ENCODE results near the gene ALG12.

ALG12 gene

DNA sequence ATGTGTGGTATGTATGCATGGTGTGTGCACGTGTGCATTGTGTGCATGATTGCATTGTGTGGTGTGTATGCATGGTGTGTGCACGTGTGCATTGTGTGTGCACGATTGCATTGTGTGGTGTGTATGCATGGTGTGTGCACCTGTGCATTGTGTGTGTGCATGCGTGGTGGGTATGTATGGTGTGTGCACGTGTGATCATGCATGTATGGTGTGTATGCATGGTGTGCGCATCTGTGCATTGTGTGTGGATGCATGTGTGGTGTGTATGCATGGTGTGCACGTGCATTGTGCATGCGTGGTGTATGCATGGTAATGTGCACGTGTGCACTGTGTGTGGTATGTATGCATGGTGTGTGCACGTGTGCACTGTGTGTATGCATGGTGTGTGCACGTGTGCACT lies 16.8 kb downstream of the ALG12 start:
- Histone ChIP-seq H3K9me3 (ENCODE audit: control insufficient read depth in 1 of 2, low read length in 2 of 2) (peaks cover 0 to 2% of the 10 kb centered on the region in 2 donors), H3K36me3 (ENCODE audit: control insufficient read depth in 1 of 2, insufficient read depth in 2 of 2, low read length in 2 of 2) (peaks cover 15 to 37% of the 10 kb centered on the region in 2 donors), H3K4me1 (ENCODE audit: control insufficient read depth in 1 of 2, insufficient read depth in 2 of 2, low read length in 2 of 2) (no peaks in the 10 kb centered on the region), H3K27me3 (ENCODE audit: low read depth, low read length) (no peaks in the 10 kb centered on the region), H3K27ac (ENCODE audit: low read length) (no peak overlapping the region), H3K4me3 (ENCODE audit: low read depth in 1 of 2, low read length in 2 of 2) (no peak overlapping the region)

DNA sequence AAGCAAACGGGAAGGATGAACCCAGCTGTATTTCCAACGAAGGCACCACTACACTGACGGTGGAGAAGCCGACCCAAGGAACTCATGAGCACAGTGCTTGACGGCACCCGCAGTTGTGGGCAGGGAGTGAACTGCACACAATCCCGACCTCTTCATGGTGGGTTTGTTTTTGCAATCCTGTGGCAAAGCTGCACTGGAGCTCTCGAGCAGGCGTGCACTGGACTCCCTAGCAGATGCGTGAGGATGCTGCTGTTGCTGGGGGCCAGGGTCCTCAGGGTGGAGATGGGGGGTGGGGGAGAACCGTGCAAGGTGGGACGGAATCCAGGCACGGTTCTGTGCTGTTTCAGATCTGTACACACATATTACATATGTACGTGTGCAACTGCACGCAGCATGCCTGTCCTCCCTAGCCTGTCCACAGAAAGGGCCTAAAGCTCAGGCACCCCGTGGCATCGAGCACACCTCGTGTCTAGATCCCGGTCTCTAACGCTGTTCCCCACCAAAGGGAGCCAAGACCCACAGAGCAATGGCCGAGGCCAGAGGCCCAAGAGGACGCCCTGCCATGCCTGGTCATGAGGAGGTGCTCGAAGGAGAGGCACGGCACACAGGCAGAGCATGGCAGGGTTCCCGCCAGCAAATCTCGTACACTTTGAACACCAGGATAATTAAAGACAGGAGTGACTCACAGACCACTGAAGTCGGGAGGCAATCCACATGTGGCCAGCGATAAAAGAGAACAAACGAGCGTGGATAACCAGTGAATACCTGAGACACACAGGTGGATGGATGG lies 17.6 kb downstream of the ALG12 start:
- Histone ChIP-seq H3K4me3 (ENCODE audit: low read depth in 1 of 2, low read length in 2 of 2) (no peak overlapping the region), H3K36me3 (ENCODE audit: control insufficient read depth in 1 of 2, insufficient read depth in 2 of 2, low read length in 2 of 2) (peaks cover 12 to 29% of the 10 kb centered on the region in 2 donors), H3K27me3 (ENCODE audit: low read depth, low read length) (no peaks in the 10 kb centered on the region), H3K4me1 (ENCODE audit: control insufficient read depth in 1 of 2, insufficient read depth in 2 of 2, low read length in 2 of 2) (no peaks in the 10 kb centered on the region), H3K9me3 (ENCODE audit: control insufficient read depth in 1 of 2, low read length in 2 of 2) (peaks cover 0 to 2% of the 10 kb centered on the region in 2 donors), H3K27ac (ENCODE audit: low read length) (no peak overlapping the region)

DNA sequence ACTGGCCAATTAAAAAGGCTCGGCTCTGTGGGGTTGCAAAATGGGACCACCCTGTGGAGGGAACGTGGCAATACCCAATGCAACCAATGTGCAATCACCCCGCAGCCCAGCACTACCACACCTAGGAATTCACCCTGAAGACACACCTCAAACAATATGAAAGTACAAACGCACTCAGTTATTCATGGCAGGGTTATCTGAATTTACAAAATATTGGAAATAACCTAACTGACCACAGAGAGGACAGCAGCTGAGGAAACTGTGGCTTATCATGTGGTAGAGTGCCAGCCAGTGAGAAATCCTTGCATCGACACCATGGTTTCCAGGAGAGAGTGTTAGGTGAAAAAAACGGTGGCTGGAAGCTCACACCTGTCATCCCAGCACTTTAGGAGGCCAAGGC lies 18.7 kb downstream of the ALG12 start:
- Histone ChIP-seq H3K27me3 (ENCODE audit: low read depth, low read length) (no peaks in the 10 kb centered on the region), H3K27ac (ENCODE audit: low read length) (no peak overlapping the region), H3K9me3 (ENCODE audit: control insufficient read depth in 1 of 2, low read length in 2 of 2) (peaks cover 0 to 2% of the 10 kb centered on the region in 2 donors), H3K36me3 (ENCODE audit: control insufficient read depth in 1 of 2, insufficient read depth in 2 of 2, low read length in 2 of 2) (peaks cover 12 to 29% of the 10 kb centered on the region in 2 donors), H3K4me3 (ENCODE audit: low read depth in 1 of 2, low read length in 2 of 2) (no peak overlapping the region), H3K4me1 (ENCODE audit: control insufficient read depth in 1 of 2, insufficient read depth in 2 of 2, low read length in 2 of 2) (no peaks in the 10 kb centered on the region)

DNA sequence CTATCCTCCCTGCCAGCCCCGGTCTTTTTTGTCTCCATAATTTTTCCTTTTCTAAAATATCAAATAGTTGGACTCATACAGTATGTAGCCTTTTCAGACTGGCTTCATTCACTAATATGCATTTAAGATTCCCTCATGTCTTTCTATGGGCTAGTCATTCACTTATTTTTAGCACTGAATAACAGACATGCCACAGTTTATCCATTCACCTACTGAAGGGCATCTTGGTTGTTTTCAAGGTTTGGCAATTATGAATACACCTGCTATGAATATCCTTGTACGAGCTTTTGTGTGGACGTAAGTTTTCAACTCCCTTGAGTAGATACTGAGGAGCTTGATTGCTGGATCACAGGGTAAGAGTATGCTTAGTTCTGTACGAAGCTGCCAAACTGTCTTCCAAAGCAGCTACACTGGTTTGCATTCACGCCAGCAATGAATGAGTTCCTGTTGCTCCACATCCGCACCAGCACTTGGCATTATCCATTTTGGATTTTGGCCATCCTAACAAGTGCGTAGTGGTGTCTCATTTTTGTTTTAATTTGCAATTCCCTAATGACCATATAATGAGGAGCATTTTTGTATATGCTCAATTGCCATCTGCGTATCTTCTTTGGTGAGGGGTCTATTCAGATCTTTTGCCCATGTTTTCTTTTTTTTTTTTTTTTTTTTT lies 21.1 kb downstream of the ALG12 start:
- Histone ChIP-seq H3K4me3 (ENCODE audit: low read depth in 1 of 2, low read length in 2 of 2) (no peak overlapping the region), H3K36me3 (ENCODE audit: control insufficient read depth in 1 of 2, insufficient read depth in 2 of 2, low read length in 2 of 2) (peaks cover 7 to 15% of the 10 kb centered on the region in 2 donors), H3K9me3 (ENCODE audit: control insufficient read depth in 1 of 2, low read length in 2 of 2) (peaks cover 0 to 2% of the 10 kb centered on the region in 2 donors), H3K27ac (ENCODE audit: low read length) (no peak overlapping the region), H3K27me3 (ENCODE audit: low read depth, low read length) (no peaks in the 10 kb centered on the region), H3K4me1 (ENCODE audit: control insufficient read depth in 1 of 2, insufficient read depth in 2 of 2, low read length in 2 of 2) (no peaks in the 10 kb centered on the region)

DNA sequence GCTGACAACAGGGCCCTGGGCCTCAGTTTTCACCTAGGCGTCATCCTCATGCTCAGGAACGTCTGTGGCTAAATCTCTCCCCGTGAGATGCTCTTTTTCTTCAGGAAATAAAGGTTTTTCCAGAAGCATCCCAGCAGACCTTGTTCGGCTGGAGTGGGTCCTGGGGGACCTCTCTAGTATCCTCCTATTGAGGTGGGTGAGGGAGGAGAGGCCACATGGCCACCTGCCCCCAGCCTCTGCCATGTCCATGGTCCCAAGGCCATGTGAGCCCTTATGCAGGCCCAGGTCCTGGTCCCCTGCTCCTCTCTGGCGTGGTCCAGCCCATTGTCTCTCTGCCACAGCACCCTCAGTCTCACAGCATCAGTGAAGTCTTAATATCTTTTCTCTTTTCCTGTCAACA lies 22.0 kb downstream of the ALG12 start:
- peaks cover 1 to 7% of the 10 kb centered on the region in 2 donors for H3K36me3 ChIP-seq (ENCODE audit: control insufficient read depth in 1 of 2, insufficient read depth in 2 of 2, low read length in 2 of 2)
- no peaks in the 10 kb centered on the region for H3K27me3 ChIP-seq (ENCODE audit: low read depth, low read length)
- H3K27ac ChIP-seq (ENCODE audit: low read length) = no peak overlapping the region
- peaks cover 0 to 2% of the 10 kb centered on the region in 2 donors for H3K9me3 ChIP-seq (ENCODE audit: control insufficient read depth in 1 of 2, low read length in 2 of 2)
- H3K4me3 ChIP-seq (ENCODE audit: low read depth in 1 of 2, low read length in 2 of 2) = no peak overlapping the region
- no peaks in the 10 kb centered on the region for H3K4me1 ChIP-seq (ENCODE audit: control insufficient read depth in 1 of 2, insufficient read depth in 2 of 2, low read length in 2 of 2)

DNA sequence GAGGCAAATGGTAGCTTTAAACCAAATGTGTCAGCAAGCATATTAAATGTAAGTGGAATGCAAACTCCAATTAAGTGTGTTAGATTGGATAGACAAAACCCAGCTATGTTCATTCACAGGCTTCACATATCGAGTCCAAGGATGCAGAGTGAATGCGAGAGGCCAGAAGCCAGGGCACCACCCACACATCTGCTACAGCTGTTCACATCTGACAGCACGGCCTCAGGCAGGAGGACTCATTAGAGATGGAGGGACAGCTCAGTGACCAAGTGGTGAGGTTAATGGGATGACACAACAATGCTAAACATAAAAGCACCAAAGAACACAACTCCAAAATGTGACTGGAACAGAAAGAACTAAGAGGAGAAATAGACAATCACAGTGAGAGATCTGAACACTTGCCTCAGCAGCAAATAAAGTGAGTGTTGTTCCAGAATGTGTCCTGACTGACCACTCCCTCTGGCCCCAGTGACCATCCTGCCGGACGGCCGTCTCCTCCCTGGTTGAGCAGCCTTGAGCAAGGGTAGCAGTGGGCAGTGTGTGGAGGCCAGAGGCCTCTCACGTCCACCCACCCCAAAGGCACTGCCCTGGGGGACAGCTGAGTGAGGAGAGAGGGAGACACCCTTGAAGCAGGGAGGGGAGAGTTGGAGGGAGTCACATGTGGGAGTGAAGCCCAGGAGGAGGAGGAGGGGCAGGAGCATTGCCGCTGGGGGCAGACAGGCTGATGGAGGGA lies 23.8 kb downstream of the ALG12 start:
- H3K4me1 ChIP-seq (ENCODE audit: control insufficient read depth in 1 of 2, insufficient read depth in 2 of 2, low read length in 2 of 2) = no peaks in the 10 kb centered on the region
- H3K36me3 ChIP-seq (ENCODE audit: control insufficient read depth in 1 of 2, insufficient read depth in 2 of 2, low read length in 2 of 2) = peaks cover 0 to 6% of the 10 kb centered on the region in 2 donors
- H3K4me3 ChIP-seq (ENCODE audit: low read depth in 1 of 2, low read length in 2 of 2) = no peak overlapping the region
- H3K27ac ChIP-seq (ENCODE audit: low read length) = no peak overlapping the region
- H3K27me3 ChIP-seq (ENCODE audit: low read depth, low read length) = no peaks in the 10 kb centered on the region
- H3K9me3 ChIP-seq (ENCODE audit: control insufficient read depth in 1 of 2, low read length in 2 of 2) = peaks cover 0 to 2% of the 10 kb centered on the region in 2 donors

- H3K9me3 ChIP-seq (ENCODE audit: control insufficient read depth in 1 of 2, low read length in 2 of 2) = peaks cover 0 to 2% of the 10 kb centered on the region in 2 donors
- H3K27ac ChIP-seq (ENCODE audit: low read length) = no peak overlapping the region
- no peak overlapping the region for H3K4me3 ChIP-seq (ENCODE audit: low read depth in 1 of 2, low read length in 2 of 2)
- peaks cover 0 to 6% of the 10 kb centered on the region in 2 donors for H3K36me3 ChIP-seq (ENCODE audit: control insufficient read depth in 1 of 2, insufficient read depth in 2 of 2, low read length in 2 of 2)
- no peaks in the 10 kb centered on the region for H3K4me1 ChIP-seq (ENCODE audit: control insufficient read depth in 1 of 2, insufficient read depth in 2 of 2, low read length in 2 of 2)
- H3K27me3 ChIP-seq (ENCODE audit: low read depth, low read length) = no peaks in the 10 kb centered on the region
Observed at GRCh38 chr22:49893025-49893424, 25.2 kb downstream of the ALG12 start.

DNA sequence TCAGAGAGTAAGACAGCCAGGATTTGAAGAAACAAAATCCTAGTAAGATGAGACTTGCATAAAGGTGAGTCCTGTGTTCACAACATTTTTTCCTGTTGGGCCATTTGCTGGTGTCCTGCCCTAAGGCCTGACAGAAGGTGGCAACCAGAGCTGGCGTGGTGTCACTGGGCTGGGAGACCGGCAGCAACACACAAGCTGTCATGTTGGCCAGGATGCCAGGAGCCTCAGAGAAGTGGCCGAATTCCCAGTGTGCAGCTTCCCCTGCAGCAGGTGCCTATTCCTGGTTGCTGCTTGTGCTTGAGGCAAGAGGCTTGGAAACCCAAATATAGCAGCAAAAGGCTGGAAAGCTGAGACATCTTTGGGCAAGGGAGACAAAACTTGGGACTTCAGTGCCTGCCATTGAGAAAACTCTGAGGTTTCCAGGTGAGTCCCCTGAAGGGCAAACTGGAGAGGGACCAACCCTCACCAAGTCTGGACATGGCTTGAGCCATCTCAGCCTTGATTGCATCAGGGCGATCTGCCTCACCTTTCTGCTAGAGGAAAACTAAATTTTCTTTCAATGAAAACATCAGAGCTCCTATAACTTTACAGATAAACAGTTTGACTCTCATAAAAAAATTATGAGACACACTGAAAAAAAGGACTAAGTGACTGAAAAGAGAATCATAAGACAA lies 25.9 kb downstream of the ALG12 start:
- Histone ChIP-seq H3K4me1 (ENCODE audit: control insufficient read depth in 1 of 2, insufficient read depth in 2 of 2, low read length in 2 of 2) (no peaks in the 10 kb centered on the region), H3K27ac (ENCODE audit: low read length) (no peak overlapping the region), H3K36me3 (ENCODE audit: control insufficient read depth in 1 of 2, insufficient read depth in 2 of 2, low read length in 2 of 2) (peaks cover 0 to 6% of the 10 kb centered on the region in 2 donors), H3K9me3 (ENCODE audit: control insufficient read depth in 1 of 2, low read length in 2 of 2) (peaks cover 0 to 2% of the 10 kb centered on the region in 2 donors), H3K4me3 (ENCODE audit: low read depth in 1 of 2, low read length in 2 of 2) (no peak overlapping the region), H3K27me3 (ENCODE audit: low read depth, low read length) (no peaks in the 10 kb centered on the region)

GRCh38 chr22:49889071-49889470 lies 29.2 kb downstream of the ALG12 start:
- Histone ChIP-seq H3K27ac (ENCODE audit: low read length) (no peak overlapping the region), H3K36me3 (ENCODE audit: control insufficient read depth in 1 of 2, insufficient read depth in 2 of 2, low read length in 2 of 2) (peaks cover 18 to 31% of the 10 kb centered on the region in 2 donors), H3K4me1 (ENCODE audit: control insufficient read depth in 1 of 2, insufficient read depth in 2 of 2, low read length in 2 of 2) (no peaks in the 10 kb centered on the region), H3K9me3 (ENCODE audit: control insufficient read depth in 1 of 2, low read length in 2 of 2) (no peaks in the 10 kb centered on the region), H3K4me3 (ENCODE audit: low read depth in 1 of 2, low read length in 2 of 2) (no peak overlapping the region), H3K27me3 (ENCODE audit: low read depth, low read length) (no peaks in the 10 kb centered on the region)

DNA sequence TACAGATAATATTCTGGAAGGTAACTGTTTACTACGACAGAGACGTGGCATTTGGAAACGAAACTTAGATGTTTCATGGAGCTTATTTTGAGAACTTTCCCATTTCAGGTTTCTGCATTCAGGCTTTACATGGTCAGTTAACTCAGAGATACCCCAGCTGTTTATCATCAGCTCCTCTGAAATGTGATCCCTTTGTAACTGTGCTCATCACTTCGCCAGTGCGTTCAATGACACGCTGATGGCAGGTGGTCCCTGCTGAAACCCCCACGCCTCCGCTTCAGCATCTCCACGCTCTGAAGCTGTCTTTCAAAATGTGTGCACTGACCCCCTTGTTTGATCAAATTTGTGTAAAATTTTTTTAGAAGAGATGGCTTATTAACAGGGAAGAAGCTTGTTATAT lies 30.5 kb downstream of the ALG12 start:
- Histone ChIP-seq H3K4me1 (ENCODE audit: control insufficient read depth in 1 of 2, insufficient read depth in 2 of 2, low read length in 2 of 2) (no peaks in the 10 kb centered on the region), H3K27me3 (ENCODE audit: low read depth, low read length) (no peaks in the 10 kb centered on the region), H3K36me3 (ENCODE audit: control insufficient read depth in 1 of 2, insufficient read depth in 2 of 2, low read length in 2 of 2) (peaks cover 18 to 33% of the 10 kb centered on the region in 2 donors), H3K9me3 (ENCODE audit: control insufficient read depth in 1 of 2, low read length in 2 of 2) (no peaks in the 10 kb centered on the region), H3K27ac (ENCODE audit: low read length) (no peak overlapping the region), H3K4me3 (ENCODE audit: low read depth in 1 of 2, low read length in 2 of 2) (no peak overlapping the region)

DNA sequence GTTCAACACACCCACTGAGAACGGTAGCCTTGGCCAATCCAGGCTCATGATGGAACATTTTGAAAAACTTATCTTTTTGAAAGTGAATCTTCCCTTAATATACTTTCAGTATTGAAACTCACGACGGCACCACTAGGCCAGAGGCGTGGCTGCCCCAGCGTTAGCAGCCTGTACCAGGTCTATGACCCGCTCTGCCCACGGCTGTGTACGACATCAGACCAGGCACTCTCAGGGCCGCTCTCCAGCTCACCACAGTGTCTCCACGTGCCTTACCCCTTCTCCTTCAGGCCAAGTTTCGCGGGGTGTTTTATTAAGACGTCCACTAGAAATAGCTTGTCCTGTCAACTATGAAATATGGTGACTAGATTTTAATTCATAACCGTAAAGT lies 31.2 kb downstream of the ALG12 start:
- H3K4me1 ChIP-seq (ENCODE audit: control insufficient read depth in 1 of 2, insufficient read depth in 2 of 2, low read length in 2 of 2) = no peaks in the 10 kb centered on the region
- peaks cover 18 to 27% of the 10 kb centered on the region in 2 donors for H3K36me3 ChIP-seq (ENCODE audit: control insufficient read depth in 1 of 2, insufficient read depth in 2 of 2, low read length in 2 of 2)
- no peaks in the 10 kb centered on the region for H3K27me3 ChIP-seq (ENCODE audit: low read depth, low read length)
- no peak overlapping the region for H3K4me3 ChIP-seq (ENCODE audit: low read depth in 1 of 2, low read length in 2 of 2)
- no peak overlapping the region for H3K27ac ChIP-seq (ENCODE audit: low read length)
- no peaks in the 10 kb centered on the region for H3K9me3 ChIP-seq (ENCODE audit: control insufficient read depth in 1 of 2, low read length in 2 of 2)

Data from muscle layer of duodenum (tissue), 2 donors.